ELF-1 (cell line): ENCODE data around the gene HES7.
"Not testable (repeated sequence)": the region's sequence is repeated elsewhere in the genome, so short reads cannot be mapped to it uniquely, and the experiment has no call there.

Experiments
- DNase-seq: peaks from one replicate; pipeline ENCODE4 v3.0.0-alpha.2; 2016; ENCODE audit warnings: low read depth, low spot score

Gene HES7

DNA sequence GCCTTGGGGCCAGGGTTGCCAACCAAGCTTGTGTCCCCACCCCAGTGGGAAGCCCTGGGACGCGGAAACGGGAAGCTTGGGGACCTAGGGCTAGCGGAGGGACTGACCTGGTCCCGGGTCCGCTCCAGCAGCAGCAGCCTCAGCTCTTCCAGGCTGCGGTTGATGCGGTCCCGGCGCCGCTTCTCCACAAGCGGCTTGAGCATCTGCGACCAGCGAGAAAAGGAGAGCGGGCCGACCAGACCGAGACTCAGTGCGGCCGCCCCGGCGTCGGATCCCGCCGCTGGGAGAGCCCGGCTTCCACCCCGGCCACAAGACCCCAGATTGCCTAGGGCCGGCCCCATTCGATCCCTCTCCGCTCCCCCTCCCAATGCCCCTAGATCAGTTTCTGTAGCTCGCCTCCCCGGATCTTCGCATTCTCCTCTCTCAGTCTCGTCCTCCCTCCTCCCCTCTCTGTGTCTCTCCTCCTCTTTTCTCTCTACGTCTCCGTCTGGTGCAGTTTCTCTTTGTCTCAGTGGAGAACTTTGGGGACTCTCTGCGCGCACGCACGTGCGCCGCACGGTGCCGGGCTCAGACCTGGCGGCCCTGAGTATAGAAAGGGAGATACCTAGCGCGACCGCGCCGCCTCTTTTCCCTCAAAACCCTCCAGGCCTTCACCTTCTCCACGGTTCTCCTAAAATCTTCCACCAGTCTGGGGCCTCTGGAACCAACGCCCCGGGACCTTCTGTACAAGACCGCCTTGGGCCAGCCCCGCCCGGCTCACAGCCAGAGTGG is 797 bp downstream of the HES7 start:
- DNase-seq = peak; percentile 47

GRCh38 chr17:8122422-8122923 is 1.4 kb downstream of the HES7 start:
- peak; percentile 40 for DNase-seq

DNA sequence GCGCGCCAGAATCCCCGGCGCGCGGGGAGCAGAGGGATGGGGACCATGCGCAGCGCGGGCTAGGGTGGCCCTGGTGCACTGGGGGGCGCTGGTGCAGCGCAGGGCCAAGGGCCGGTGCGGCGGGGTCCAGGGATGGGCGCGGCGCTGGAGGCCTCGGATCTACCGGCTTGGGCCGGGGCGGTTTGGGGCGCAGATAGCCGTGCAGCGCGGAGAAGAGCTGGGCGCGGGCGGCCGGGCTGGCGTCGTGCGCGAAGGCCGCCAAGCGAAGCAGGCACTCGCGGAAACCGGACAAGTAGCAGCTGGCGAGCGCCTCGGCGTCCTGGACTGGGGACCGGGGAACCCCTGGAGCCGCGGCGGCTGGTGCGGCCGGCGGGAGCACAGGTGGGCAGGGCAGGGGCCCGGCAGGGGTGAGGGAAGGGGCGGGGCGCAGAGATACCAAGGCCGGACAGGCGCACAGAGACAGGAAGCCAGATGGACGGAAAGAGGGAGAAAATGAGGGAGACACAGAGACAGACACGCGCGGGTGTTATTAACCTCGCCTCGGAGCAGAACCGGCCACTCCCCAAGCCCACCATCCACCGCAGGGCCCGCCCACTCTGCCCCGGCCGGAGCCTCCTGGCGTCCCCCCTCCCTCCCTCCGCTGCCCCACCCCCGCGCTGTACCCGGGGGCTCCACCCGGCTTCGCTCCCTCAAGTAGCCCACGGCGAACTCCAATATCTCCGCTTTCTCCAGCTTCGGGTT is 2.1 kb downstream of the HES7 start:
- DNase-seq = peak; percentile 74

GRCh38 chr17:8121407-8121680 is 2.6 kb downstream of the HES7 start:
- DNase-seq = no peak

GRCh38 chr17:8120520-8121406 is 3.1 kb downstream of the HES7 start:
- DNase-seq = peak; percentile 95

DNA sequence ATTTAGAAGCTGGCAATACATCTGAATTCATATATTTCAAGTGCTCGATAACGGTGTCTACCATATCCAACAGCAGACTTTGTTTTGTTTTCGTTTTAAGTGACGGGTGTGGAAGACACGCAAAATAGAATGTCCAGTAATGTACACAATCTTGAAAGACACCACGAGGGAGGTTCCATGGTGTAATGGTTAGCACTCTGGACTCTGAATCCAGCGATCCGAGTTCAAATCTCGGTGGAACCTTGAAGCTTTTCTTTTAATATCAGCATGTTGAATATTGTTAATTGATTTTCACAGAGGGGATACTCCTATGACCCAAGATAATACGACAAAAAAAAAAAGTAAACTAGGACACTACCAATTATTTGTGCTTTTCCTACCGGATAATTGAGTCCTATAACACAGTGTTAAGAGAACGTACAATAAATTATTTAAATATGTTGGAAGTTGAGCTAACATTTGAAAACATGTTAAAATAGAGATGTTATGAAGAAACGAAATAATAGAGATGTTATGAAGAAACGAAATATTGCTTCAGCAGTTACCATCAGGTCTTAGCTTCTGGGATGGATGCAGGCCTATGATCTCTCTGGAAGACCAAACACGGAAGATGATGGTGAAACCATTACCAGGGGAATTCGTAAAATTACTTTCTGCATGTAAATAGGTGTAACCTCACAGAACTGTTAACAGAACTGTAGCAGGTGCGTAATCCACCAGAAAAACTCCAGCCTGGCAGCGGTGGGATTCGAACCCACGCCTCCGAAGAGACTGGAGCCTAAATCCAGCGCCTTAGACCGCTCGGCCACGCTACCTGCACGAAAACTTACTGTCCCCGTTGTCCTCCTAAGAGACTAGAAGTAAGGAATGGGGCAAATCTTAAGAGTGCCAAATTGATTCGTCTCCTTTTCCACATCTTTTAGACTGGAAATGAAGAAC is 4.1 kb downstream of the HES7 start:
- DNase-seq = peak; percentile 97

- peak; percentile 93 for DNase-seq
These were observed 4.9 kb downstream of the HES7 start for GRCh38 chr17:8118769-8119580.

- DNase-seq = peak; percentile 73
These were observed 5.7 kb downstream of the HES7 start, which contains the start of gene ALOXE3 for GRCh38 chr17:8117980-8118768. ALOXE3 (minus strand) TSS chr17:8118514; CDS start chr17:8117990, 524 bp downstream.

DNA sequence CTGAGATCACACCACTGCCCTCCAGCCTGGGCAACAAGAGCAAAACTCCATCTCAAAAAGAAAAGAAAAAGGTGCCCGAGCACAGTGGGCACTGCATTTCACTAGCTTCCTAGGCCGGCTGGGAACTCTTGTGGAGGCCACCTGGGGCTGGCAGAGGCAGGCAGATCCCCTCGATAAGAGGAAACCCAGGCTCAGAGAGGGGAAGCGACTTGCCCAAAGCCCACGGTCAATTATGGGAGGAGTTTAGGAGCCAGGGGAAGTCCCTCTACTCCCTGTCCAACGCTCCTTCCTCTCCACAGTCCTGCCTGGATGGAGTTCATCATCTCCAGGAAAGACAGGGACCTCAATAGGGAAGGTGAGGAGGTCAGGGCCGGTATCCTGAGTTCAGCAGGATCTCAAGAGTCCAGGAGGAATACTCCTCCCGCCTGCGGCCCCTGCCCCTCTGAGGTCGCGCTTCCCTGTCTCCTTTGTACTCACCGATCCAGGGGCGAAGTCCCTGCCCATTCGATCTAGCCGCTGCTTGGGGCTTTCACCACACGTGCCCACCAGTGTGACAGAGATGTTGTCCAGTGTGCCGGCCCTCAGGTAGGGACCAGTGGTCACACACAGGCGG is 6.4 kb downstream of the HES7 start:
- no peak for DNase-seq

GRCh38 chr17:8116776-8117175 is 7.1 kb downstream of the HES7 start:
- DNase-seq = no peak

DNA sequence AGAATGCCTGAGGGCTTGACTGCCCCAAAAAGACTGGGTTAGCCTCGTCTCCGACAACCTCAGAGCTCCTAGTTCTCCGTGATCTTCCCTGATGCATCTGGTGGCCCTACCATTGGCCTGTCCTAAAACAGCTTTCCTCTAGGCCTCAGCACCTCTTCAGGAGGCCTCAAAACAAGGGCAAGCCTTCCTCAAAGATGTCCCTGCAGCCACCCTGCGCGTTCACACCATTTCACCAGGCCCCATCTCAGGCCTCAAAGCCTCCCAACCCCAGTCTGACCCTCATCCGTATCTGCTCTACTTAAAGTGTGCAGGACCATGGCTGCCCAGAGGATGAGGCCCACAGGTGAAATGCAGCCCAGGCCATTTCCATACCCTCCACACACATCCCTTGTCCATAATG is 13.0 kb downstream of the HES7 start:
- no peak for DNase-seq

- no peak for DNase-seq
These were observed 13.5 kb downstream of the HES7 start for GRCh38 chr17:8110456-8110804.

- peak; percentile 80 for DNase-seq
These were observed 14.0 kb downstream of the HES7 start for GRCh38 chr17:8109661-8110455.

DNA sequence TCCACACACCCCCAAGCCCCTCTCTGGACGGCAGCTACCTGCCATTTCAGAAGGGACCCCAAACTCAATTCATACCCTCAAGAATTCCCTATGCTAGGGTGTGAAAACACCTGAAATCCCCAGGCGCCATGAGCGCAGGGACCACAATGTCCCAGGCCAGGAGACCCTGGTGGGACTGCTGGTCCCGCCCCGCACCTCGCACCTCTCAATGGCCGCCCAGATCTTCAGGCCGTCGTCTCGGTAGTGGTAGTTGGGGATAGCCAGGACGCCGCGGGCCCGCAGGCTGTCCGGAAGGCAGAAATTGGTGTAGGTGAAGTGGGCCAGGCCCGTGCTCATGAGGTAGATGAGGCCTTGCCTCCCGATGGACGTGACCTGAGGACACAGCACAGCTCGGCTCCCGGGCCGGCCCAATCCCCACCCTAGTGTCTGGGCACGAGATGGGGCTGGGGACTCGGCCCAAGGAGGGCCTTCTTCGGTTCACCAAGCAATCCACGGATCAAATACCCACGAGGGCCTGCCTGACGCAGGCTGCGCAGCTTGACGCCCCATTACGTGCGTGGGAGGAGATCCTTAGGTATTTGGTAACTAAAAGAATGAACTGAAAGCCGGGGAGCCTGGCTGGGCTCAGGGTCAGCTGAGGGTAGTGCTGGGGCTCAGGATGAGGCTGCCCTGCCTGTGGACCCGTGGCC is 14.8 kb downstream of the HES7 start:
- DNase-seq = no peak

GRCh38 chr17:8106980-8107379 is 16.9 kb downstream of the HES7 start:
- not testable (repeated sequence) for DNase-seq

DNA sequence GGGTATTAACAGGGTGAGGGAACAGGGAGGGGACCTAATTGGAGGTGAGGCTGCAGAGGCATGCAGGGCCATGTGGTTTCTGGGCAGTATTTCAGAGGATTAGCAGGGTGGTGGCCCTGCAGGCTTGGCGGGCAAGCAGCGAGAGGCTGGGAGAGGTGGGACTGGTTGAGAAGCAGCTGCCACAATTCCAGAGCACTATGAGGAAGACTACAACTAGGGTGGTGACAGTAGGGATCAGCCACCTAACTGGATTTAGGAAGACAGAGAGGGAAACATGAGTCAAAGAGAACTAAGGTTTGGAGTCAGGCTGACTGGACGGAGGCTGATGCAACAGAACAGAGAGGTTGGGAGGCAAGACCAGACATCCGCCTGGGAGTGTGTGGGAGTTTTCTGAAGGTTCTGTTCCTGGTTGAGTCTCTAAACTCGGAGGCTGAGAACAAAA is 17.9 kb downstream of the HES7 start:
- DNase-seq = no peak

- DNase-seq = no peak
These were observed 19.0 kb downstream of the HES7 start for GRCh38 chr17:8104911-8105310.
